Central memory CD4-positive, alpha-beta T cell (primary cell): ENCODE data around the gene IL1RL1.

Experiments used
- DNase-seq: peaks from one replicate; pipeline ENCODE4 v3.0.0; 2022
- total RNA-seq, 3 experiments: gene quantifications; one replicate each; lab custom pipeline; 2026; lab: John Stamatoyannopoulos, UW

Gene IL1RL1
- total RNA-seq = 0 to 0.35 (median 0) reads per million in 3 experiments

DNA sequence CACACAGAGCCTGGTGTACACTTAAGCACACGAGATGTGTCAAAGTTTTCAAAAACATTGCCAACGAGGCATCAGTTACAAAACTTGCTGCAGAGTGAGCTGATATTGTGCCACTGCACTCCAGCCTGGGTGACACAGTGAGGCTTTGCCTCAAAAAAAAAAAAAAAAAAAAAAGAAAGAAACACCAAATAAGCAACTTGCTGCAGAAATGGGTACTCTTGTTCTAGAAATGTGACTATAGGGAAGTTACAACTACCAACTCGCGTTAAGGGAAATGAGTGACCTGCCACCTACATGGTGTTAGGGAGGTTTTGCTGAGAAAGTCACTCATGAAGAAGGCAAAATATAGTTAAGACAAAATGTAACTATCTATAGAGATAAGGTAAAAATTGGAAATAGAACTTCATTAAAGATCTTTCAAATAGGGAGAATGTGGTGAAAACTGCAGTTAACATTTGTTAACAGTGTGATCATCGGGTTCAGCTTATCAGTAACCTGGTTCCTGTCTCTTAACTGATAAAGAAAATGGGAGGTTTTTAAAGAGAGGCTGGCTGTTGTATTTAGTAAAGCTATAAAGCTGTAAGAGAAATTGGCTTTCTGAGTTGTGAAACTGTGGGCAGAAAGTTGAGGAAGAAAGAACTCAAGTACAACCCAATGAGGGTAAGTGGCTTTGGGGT, at the start of gene IL1RL1:
IL1RL1 (plus strand) TSS at position 600 of the 677 bp plus-strand sequence. CDS start 26,702 bp downstream, outside the sequence.
- no peak for DNase-seq

DNA sequence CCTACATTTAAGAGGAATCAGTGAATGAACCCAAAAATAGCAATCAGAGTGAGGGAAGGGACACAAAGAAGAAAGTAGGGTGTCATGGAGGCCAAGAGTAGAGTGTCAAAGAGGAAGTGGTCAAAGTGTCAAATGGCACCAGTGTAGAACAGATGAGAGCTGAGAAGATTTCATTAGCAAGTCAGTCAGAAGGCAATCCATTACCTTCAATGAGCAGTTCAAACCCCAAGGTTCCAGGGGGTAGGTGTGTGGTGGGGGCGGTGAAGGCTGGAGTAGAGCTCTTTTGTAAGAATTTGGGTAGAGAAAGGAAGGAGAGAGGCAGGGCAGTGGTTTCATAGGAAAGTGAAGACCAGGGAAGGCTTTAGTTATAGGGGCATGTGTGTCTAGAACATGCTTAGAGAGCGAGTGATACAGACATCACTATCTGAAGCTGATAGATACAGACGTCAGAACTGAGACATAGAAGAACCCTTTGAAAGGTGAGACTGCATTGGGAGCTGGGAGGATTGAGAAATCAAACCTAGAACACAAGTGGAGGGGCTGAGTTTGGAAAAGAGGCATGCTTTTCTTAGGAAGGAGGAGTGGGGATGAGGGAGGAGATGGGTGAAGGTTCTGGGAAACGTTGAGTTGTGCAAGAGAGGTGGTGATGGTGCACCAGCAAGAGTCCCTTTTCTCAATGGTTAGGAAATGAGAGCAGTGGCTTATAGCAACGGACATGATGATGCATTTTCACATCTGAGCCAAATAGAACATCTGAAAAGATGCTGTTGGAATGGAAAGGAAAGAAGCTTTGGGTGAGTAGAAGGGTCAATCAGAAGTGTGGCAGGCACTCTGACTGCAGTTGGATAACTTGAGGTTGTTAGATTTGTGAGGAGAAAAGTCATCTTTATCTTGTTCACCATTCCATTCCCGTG, 48.9 kb upstream of the IL1RL1 start:
- no peak for DNase-seq

DNA sequence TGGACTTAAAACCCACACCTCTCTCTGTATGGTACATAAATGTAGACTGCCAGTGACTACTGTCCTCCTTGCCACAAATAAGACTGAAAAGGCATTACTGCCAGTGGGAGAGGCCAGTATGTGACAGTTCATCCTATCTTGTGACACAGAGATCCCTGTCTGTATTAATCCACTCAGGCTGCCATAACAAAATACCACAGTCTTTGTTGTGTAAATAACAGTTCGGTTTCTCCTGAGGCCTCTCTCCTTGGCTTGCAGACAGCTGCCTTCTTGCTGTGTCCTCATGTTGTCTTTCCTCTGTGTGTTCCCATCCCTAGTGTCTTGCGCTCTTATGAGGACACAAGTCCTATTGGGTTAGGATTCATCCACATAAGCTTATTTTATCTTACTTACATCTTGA, 46.4 kb upstream of the IL1RL1 start:
- DNase-seq = no peak

DNA sequence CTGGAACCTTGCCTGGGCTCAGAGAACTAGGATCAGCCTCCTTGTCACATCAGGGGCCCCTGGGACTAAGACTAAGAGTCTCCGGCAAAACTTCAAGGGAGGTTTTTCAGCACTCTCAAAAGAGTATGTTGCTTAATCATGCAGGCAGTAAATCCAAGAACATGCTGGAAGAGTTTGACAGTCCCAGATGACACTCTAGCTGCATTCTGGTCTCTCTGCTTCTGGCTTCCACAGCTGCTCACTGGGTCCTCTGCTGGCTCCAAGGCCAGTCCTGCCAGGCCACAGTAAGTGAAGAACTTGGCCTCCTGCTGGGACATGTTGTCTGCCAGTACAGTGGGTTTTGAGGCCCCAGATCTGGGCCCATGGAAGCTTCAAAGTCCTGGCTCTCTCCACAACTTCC, 45.2 kb upstream of the IL1RL1 start:
- DNase-seq = no peak

DNA sequence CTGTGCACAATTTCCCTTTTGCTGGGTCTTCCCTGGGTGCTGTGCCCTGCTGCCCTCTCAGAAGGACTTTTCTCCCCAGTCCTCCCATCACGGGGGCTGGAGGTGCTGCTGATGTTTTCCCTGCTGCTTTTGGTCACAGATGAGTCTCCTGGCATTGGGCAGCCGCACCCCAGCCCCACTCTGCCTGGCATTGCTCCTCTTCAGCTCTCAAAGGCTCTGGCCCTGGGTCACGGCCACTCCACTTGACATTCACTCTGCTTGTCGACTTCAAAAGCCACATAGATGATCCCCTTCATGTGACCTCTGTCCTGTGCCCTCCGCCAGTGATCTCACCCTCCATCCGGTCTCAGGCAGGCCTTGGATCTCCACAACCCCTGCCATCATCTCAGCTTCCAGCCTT, 43.6 kb upstream of the IL1RL1 start:
- no peak for DNase-seq

DNA sequence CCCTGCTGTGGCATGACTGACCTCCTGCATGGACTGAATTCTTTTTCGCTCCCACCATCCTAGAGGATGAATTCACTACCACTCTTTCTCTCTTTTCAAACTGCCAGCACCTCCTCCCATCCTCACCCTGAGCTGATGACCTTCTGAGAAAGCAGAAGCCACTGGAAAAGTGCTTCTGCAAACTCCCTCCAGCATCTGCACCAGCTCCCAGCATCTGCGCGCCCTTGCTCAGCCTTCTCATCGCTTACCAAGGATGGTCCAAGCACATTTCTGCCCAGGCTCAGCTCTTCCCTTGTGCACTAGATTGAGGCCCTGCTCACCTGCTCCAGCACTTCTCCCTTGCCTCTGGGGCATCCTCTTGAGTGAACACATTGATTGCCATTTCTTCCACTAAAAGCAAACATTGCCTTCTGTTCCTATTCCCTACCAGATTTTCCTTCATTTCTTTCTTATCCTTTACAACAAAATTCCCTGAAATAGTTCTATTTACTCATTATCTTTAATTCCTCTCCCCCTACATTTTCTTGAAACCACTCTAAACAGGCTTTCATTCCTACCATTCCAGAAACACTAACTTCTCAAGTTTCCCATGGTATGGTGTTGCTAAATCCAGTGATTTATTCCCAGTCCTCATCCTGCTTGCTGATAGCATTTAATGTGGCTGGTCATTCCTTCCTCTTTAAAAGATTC, 42.7 kb upstream of the IL1RL1 start:
- no peak for DNase-seq

DNA sequence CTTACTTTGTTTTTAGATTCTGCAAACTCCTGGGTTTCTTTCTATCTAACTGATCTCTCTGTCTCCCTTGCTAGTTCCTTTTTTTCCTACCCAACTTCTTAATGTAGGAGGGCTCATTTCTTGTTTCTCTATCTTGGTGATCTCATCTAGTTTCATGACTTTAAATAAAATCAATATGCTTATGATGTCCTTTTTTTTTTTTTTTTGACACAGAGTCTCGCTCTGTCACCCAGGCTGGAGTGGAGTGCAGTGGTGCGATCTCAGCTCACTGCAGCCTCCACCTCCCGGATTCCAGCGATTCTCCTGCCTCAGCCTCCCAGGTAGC, 42.2 kb upstream of the IL1RL1 start:
- no peak for DNase-seq

DNA sequence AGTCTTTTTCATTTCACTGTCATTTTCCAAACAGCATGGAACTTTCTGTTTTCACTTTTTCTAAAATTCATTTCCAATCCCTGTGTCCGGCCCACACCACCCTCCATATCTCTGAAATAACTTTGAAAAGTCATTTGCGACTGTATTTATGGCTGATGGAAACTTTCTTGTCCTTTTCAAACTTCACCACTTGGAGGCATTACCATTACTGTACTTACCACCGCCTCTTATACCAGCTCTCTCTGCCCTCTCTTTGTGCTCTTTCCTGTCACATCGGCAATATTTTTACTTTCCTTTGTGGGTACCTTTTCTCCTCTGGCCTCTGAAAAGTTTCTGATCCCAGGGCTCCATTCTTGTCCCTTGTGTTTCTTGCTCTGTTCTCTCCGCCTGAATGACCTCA, 39.5 kb upstream of the IL1RL1 start:
- DNase-seq = no peak

DNA sequence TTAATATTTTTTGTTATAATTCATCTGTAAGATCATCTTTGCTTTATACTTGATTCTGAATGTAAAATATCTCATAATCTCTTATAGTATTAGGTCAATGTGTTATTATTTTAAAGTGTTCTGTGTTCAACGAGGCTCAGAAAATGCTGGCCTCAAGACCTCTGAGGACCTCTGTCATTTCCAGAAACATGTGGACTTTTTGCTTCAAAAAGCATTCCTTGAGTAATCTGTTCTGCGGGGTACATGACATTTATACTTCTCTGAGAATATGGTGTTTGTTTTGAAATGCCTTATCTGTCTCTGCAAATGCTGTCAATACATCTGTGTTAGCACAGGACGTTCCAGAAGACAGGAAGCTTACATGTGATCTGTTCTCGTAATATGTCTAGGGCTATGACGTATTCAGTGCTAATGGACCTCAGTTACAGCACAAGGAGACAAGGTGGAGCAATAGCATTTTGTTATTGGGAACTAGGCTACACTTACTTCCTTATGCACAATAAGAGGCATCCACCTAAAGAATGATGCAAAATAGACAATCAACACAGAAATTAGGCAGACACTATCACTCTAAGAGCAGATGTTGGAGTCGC, 37.6 kb upstream of the IL1RL1 start:
- DNase-seq = no peak

DNA sequence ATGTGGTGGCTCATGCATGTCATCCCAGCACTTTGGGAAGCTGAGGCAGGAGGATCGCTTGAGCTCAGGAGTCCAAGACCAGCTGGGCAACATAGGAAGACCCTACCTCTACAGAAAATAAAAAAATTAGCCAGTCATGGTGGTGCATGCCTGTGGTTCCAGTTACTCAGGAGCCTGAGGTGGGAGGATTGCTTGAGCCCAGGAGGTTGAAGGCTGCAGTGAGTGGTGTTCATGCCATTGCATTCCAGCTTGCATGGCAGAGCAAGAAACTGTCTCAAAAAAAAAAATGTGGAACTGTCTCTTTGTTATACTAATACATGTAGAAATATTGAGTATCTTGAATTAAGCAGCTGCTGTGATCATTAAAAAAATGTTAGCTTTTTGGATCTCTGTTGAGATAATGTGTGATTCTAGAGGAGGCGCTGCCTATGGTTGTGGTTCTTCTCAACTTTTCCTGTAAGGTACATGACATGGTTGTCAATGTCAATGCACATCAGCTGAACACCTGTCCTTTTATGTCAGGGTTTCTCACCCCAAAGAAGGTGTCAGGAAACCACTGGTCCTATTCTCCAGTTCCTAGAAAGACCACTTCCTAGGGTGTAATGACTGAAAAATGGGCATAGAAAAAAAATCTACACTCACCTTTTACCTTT, 34.7 kb upstream of the IL1RL1 start:
- no peak for DNase-seq

DNA sequence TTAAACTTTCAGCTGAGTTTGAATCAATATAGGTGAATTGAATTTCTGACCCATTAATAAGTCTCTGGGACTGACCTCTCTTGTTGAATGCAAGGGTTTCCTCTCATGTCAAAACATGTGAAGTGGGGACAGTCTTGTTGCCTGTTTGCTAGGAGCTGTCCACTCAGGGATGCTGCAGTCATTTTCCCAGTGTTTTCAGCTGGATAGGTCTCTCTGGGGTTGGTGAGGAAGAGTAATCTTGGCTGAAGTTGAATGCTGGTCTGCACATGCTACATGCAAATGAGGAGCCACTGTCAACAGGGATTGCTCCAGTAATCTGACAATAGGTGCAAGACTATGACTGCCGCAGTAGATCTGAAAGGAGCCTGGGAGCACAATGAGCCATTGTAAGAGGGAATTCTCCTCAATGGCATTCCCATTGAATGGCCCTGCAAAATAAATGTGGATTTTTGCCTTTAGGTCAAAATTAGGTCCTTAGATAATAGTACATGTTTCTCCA, 34.1 kb upstream of the IL1RL1 start:
- no peak for DNase-seq

DNA sequence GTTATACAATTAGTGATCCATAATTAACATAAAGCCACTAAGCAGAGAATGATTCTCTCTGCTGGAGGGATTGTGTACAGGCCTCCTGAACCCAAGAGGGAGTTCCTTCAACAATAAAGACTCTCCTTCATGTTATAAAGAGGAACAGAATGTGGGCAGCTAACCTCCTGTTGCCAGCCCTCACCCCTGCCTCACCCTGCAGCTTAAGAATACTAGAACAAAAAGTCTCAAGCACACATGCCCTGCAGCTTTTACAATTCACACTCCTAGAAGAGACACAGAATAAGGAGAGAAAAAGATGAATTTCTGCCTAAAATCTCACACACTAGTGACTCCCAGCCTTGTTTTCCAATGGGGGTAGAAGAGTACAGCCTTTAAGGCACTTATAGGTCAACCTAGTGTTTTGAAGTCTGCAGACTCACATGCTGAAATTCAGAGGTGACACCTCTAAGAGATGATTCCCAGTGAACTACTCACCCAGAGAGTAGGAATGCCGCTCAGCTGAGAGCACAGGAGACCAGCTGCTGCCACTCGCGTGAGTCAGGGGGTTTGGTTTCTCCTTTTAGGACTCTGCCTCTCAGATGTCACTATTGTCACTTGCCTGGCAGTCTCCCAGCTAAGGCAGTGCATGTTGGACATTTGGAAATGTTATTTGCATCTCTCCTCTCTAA, 32.5 kb upstream of the IL1RL1 start:
- no peak for DNase-seq

DNA sequence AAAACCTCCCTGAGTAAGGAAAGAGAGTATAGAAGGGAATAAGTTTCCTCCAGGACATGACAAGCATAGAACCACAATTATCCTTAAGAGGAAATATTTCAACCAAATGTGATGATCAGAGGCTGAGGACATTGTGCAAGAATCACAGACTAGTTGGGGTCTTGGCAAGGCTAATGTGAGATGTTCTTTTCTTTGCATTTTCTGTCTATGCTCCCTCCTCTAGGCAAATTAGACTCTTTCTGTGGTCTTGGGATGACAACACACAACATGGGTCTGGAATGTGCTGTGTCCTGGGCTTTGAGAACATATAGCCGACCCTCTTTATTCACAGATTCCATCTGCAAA, 32.0 kb upstream of the IL1RL1 start:
- DNase-seq = no peak

DNA sequence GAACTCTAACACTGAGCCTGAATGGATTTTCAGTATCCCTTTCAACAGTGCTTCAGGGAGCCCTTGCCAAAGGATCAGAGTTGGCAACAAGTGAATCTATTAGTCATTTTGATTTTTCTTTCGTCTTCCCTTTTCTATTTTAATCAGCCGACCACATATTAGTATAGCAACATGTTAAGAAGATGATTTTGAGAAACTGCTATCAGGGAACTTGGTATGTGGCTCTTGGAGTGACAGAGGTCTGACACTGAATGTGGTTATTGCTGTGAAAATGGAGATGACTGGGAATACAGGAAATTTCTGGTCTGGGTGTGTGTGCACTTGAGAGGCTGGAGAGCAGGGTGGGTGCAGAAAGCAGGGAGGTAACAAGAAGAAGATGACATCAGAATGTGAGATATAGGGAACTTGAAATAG, 28.7 kb upstream of the IL1RL1 start:
- DNase-seq = no peak

DNA sequence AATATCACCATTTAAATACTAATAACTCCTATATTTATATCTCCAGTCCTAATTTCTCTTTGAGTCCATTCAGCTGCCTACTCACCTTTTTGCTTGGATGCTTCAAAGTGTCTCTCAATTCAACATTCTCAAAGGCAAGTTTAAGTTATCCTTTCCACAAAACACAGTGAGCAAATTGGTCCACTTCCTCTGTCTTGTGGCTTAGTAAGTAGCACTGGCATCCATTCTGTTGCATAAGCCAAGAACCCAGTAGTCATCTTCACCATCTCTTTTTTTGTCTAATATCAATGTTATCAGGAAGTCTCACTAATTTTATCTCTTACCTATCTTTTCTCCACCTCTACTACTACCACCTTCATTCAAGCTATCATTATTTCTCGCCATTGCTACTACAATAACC, 27.4 kb upstream of the IL1RL1 start:
- DNase-seq = no peak

DNA sequence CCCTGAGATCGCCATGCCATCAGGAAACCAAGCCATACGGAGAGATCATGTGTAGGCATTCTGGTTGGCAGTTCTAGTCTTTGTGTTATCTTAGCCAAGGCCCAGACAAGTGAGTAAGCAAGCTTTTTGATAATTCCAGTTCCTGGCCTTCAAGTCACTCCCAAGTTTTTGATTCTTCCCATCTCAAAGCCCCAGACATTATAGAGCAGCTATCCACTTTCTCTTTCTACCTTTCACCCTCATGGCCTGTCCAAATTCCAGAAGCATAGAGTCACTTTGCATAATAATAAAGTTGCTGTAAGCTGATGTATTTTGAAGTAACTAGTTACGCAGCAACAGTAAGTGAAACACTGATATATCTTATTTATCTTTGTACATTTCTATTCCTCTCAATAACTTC, 26.8 kb upstream of the IL1RL1 start:
- no peak for DNase-seq

DNA sequence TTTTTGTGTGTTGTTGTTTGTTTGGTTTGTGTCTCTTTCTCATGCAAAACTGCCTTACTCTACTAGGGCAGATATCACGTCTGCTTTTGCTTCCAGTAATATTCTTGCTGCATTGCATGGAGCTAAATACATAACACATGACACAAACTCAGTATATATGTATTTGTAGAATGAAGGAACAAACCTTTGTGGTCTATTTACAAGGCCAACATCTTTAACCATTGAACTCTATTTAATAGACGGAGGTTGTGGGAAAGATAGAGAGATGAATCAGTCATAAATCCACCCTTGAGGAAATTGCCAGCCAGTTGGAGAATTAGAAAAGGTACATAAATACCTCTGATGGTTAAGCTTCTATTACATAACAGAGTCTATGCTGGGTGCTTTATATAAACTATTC, 26.0 kb upstream of the IL1RL1 start:
- DNase-seq = no peak

DNA sequence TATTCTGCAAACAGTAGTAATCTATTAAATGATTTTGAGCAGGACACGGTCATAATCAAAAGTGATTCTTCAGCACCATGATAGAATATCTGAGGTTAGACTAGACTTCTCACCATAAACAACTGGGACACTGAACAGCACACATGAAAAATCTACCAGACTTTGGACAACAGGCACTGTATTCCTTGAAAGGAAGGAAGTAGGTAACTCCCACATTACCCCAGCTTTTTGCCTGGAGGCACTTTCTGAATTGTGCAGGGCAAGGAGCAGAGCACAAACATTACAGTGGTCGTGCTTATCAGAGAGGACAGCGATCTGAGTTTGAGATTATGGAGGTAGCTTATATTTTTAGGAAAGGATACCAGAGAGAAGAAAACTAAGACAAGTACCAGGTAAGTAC, 25.3 kb upstream of the IL1RL1 start:
- DNase-seq = no peak

DNA sequence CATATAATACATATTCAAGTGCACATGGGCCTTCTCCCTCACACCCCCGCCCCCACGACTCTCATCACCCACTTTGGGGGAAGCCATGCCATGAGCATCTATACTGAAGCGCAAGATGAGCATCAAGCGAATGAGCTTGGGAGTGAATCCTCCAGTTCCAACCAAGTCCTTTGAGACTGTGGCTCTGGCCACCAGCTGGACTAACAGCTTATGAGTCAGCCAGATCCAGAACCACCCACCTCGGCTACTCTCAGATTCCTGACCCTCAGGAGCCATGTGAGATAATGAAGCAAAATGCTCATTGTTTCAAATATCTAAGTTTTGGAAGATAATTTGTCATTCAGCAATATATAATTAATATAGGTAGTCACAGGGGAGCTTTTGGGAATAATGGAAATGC, 22.2 kb upstream of the IL1RL1 start:
- DNase-seq = no peak

DNA sequence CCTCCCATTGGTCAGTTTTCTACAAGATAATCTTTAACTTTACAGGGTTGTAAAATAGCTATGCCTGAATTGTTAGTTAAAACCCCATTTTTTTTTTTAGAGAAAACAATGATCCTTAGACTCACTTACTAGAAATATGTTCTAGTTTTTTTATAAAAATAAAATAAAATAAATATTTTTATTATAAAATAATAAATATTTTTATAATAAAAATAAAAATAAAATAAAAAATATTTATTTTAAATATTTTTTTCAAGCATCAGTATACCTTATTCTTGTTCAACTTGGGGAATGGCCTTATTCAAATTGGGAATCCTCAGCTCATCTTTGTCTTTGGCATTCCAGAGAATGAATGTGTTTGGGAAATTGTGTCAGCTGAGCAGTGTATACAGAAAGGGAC, 20.8 kb upstream of the IL1RL1 start:
- no peak for DNase-seq

DNA sequence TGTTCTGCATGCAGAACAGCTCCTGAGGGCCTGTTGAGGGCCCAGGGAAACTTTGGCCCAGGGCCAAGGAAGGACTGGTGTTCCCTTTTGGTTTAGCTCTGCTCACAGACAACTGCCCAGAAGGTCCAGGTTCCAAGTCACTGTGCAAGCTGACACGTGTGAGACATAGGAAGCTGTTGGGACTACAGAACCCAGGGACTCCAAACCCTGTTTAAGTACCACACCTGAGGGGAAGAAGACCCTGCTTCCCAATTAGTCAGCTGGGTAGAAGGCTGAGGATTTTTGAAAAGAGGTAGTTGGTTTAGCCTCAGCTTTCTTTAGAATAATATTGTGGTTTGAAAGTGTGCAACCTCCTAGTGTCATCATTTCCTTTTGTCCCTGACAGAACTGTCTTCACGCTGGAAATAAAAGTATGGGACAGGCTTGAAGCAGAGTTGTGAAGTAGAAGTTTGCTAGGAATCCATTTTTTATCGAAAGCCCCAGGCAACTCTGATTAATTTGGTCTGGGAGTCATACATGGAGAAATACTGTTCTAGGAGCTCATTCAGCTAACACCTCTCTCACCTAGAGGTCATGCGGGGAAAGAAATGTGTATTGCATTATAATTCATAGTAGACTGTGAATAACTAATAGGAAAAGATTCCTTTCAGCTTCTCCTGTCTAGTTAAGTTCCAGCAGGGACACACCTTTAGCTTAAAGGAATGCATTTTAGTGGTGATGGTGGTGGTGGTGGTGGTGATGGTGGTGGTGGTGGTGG, 19.9 kb upstream of the IL1RL1 start:
- DNase-seq = no peak
